ENCODE data around the gene TNIK. TPM values are rescaled to one million over a fixed set of nuclear protein-coding genes. Genes with fewer than 3 reads are reported as not detected.
"Not testable (repeated sequence)": the region's sequence is repeated elsewhere in the genome, so short reads cannot be mapped to it uniquely, and the experiment has no call there.

TNIK gene
- total RNA-seq, 1 donor from 2014 or later = 42.2 TPM

DNA sequence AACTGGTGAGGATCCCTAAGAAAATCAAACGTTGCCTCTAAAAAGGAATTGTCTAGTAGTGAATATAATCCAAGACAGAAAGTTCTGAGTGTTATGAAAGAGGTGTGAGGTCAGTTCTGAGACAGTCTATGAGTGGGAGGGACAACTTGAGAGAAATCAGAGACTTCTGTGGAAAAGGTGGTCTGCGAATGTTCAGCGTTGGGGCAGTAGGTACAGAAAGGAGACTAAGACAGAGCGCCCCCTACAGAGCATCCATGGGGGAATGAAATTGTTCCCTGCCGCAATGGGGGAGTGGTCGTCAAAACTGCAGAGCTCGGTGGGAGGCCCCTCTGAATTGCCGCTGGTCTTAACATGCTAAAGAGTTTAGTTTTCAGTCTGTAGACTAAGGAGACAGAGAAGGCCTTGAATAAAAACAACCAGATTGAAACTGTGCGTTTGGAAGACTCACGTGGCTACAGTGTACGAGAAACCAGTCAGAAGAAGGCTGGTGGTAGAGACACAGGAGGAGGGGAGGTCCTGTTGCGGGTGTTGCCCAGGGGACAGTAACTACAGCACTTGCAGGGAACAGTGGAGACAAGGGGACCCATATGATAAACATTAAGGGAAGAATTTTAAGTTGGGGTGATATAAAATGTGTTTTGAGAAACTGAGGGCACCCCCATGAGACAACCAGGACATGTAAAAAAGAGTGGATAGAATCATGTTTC, 6.9 kb downstream of the TNIK start:
- intact Hi-C loops (cut with DNase I) = loop anchor here (10.0 kb wide), 1 partner anchor 59 kb away; no protein-coding TSS in a partner anchor
- DNase-seq (ENCODE audit: low spot score) = no peak

DNA sequence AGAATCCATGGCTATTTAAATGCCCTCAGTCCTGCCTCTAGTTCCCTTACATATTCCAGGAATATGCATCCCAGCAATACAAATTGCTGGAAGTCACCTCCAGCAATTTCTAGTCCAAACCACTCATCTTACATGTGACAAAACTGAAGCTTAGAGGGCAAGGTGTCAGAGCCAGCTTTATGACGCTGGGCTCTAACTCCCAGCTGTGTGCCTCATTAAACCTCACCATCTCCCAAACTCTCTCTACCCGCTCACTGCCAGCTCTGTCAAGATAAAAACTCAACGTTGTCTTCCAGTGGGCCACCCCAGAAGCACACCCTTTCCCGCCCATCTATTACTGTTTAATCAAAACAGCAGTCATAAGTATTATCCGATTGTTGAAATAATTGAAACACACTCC, 7.9 kb downstream of the TNIK start:
- no peak for DNase-seq (ENCODE audit: low spot score)
- intact Hi-C loops (cut with DNase I) = loop anchor here (10.0 kb wide), 1 partner anchor 58 kb away; no protein-coding TSS in a partner anchor

- DNase-seq (ENCODE audit: low spot score) = no peak
- intact Hi-C loops (cut with DNase I) = loop anchor here (10.0 kb wide), 1 partner anchor 57 kb away; no protein-coding TSS in a partner anchor
These were observed 8.3 kb downstream of the TNIK start for GRCh38 chr3:171451915-171452314.

- DNase-seq (ENCODE audit: low spot score); intact Hi-C loops (cut with DNase I): not testable (repeated sequence)
These were observed 12.7 kb downstream of the TNIK start for GRCh38 chr3:171447579-171447891.

- intact Hi-C loops (cut with DNase I) = no loop called here
- no peak for DNase-seq (ENCODE audit: low spot score)
These were observed 13.2 kb downstream of the TNIK start for GRCh38 chr3:171446801-171447578.

DNA sequence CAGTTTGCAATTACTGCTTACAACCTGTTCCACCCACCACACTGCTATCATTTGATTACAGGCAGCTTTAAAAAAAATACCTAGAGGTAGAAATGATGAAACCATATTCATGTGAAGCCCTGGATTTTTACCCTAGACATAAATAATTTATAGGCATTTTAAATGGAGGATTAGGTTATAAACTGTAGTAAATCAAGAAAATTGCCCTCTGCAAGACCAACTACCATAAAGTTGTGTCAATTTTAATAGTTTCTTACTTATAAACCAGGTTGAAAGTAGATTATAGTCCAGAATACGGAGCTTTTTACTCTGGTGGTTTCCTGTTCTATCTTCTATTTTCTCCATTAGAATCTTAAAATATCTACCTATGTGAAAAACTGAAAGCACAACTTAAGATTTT, 13.9 kb downstream of the TNIK start:
- DNase-seq (ENCODE audit: low spot score) = no peak
- intact Hi-C loops (cut with DNase I) = no loop called here

- DNase-seq (ENCODE audit: low spot score) = no peak
- intact Hi-C loops (cut with DNase I) = no loop called here
These were observed 14.5 kb downstream of the TNIK start for GRCh38 chr3:171445620-171446204.

DNA sequence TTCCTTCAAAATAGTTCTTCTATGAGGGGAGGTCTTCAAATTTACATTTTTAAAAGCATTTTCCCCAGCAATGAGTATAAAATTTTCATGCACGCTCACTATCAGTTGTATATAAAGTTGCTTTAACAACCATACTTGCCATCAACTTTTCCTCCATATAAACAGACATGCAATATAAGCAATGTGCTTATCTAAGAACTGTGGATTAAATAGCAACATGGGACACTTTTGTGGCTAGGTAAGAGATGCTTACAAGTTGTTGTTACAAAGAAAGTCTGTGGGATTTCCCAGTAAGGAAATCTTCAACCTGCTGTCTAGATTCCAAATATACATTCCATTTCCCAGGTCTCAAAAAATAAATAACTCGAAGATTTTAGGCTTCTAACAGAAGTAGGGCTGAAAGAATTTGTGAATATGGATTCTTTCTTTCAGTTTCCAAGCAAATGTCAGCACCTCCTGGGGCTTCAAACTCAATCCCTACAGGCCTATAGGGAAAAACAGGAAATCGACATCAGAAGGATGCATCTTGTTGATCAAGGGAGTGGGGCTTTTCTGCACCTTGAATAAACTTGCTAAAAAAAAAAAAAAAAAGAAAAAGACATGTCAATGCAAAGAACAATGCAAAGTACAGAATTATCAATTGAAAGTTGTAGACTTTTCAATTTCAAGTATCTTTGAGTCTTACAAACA, 16.1 kb downstream of the TNIK start:
- intact Hi-C loops (cut with DNase I) = no loop called here
- no peak for DNase-seq (ENCODE audit: low spot score)

GRCh38 chr3:171443211-171443957, 16.8 kb downstream of the TNIK start:
- no peak for DNase-seq (ENCODE audit: low spot score)
- intact Hi-C loops (cut with DNase I) = no loop called here

DNA sequence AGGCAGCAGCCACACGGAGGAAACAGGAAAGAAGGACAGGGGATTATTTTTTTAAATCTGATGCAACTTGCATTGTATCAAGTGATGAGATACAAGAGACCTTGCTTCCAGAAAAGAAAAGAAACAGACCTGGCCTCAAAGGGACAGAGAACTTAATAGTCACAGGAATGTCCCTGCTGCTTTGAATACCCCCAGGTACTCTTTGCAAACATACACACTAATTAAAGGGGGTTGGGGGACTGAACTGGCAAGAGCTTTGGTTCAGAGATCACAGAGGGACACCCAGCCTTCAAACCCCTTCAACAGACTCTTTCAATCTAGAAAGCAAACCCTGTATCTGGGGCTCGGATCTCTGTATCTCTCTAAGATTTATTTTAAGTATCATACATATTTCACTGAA, 18.0 kb downstream of the TNIK start:
- intact Hi-C loops (cut with DNase I) = no loop called here
- no peak for DNase-seq (ENCODE audit: low spot score)

GRCh38 chr3:171441381-171441780, 18.8 kb downstream of the TNIK start:
- intact Hi-C loops (cut with DNase I) = no loop called here
- no peak for DNase-seq (ENCODE audit: low spot score)

DNA sequence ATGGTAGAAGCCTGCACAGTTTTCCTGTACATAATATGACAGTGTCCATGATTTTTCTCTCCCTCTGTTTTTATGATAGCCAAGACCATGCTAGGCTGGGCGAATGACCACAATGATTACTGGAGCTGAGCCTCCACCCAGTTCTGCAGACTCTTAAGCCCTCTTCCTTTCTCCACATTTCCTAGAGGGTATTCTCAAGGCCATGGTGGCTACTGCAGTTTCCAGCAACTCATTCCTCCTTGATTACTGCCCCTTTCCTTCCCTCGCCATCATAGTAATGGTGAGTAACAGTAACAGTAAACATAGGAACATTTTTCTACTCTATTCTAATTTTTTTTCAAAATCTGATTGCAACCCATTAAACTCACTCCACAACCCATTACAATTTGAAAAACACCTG, 20.2 kb downstream of the TNIK start:
- DNase-seq (ENCODE audit: low spot score) = no peak
- intact Hi-C loops (cut with DNase I) = no loop called here

GRCh38 chr3:171437115-171437756, 23.0 kb downstream of the TNIK start:
- intact Hi-C loops (cut with DNase I) = no loop called here

GRCh38 chr3:171436380-171436779, 23.8 kb downstream of the TNIK start:
- no peak for DNase-seq (ENCODE audit: low spot score)
- intact Hi-C loops (cut with DNase I) = no loop called here

More at GRCh38 chr3:171437115-171437756, 23.0 kb downstream of the TNIK start:
- DNase-seq (ENCODE audit: low spot score) = no peak

DNA sequence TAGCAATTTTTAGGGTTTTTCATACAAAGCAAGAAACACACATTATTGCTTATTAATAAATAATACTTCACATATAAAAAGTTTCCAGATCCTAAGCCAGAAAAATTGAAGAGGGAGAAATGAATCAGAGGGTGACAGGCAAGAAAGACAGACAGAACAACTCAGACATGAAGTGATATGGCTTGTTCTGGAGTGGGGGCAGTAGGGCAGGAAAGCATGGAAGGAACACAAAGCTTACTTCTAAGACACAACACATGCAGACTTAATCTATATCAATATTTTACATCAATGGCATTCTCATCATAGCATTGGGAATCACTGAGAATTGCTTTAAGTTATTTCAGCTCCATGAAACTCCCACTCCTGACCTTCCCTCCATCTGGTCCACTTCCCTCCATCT, 24.4 kb downstream of the TNIK start:
- DNase-seq (ENCODE audit: low spot score) = no peak
- intact Hi-C loops (cut with DNase I) = no loop called here

DNA sequence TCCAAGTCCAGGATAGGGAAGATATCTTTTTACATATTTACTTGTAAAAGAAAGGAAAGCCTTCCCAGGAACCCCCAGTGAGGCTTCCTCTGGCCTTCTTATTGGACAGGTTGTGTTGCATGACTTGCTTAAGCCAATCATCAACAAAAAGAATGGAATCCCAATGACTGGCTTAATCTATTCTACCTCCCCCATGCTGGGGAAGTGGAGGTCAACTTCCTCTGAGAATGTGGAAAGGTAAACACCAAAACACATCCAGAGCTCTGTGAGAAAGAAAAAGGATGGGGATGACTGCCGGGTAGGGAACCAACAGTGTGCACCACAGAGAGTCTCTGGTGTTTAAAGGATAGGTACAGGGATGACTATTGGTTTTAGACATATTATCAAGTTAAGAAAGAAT, 25.1 kb downstream of the TNIK start:
- intact Hi-C loops (cut with DNase I) = no loop called here
- no peak for DNase-seq (ENCODE audit: low spot score)

DNA sequence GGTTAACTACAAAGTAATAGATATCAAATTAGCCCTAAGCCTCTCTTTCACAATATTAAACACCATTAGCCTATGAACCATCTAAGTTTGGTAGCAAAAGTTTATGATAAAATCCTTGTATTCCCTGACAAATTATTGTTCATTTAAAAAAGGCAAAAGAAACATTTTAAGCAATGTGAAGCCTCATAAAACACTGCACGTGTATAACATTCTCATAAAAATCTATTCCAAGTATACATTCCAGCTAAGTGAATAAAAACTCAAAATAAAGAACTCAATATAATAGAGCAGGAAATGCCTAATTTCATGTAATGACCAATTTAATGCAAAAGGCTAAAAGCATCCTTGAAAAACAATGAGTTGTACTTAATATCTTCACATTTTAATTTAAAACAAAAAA, 27.7 kb downstream of the TNIK start:
- intact Hi-C loops (cut with DNase I) = no loop called here
- DNase-seq (ENCODE audit: low spot score) = no peak

DNA sequence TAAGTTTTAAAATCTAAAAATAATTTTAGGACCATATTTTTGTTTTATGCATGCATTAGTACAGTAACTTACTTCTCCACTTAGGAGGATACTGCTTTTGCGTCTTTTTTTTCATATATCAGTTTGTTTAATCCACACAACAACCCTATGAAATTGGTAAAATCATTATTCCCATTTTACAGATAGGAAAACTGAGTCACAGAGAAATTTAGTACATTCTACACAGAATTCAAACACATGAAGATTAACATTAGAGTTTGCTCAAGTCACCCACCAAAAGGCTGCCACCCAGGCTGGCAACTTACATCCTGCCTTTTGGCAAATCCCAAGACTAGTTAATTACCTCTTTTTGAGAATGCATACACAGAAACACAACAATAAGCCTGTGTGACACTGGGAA, 28.7 kb downstream of the TNIK start:
- no peak for DNase-seq (ENCODE audit: low spot score)
- intact Hi-C loops (cut with DNase I) = no loop called here

DNA sequence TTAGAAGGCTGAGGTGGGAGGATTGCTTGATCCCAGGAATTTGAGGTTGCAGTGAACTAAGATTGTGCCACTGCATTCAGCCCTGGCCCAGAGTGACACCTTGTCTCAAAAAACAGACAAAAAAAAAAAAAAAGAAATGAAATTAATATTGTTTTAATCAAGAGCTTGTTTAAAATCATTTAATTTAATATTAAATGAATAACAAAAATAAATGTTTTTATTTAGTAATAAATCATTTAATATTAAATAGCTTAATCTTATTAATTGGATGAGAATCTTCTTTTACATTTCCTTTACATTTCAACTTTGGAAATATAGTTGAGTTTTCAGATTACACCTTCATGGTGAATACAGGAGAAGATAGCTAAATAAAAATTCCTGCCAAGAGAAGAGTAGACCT, 29.7 kb downstream of the TNIK start:
- DNase-seq (ENCODE audit: low spot score) = no peak
- intact Hi-C loops (cut with DNase I) = no loop called here
